Aorta (tissue), 5 donors: Measurements from ENCODE around the gene HRK. TPM values are rescaled to one million over a fixed set of nuclear protein-coding genes. Genes with fewer than 3 reads are reported as not detected.

ENCODE experiments used
- ATAC-seq: fragments of 200-7000 bp; cut with Tn5 transposase; one replicate; pipeline ENCODE4 v1.9.1; 2022; ENCODE audit warnings: moderate library complexity; ENCODE audit not compliant: low FRiP score
- DNase-seq, 2 donors: peaks; one replicate each; pipeline ENCODE4 v3.0.0-alpha.2; 2020
- H3K27ac ChIP-seq, 2 donors: one replicate each; pipeline ENCODE4 v1.5.1; 2013; ENCODE audit warnings: low read length in 2 of 2, mild to moderate bottlenecking in 2 of 2, moderate library complexity in 2 of 2, control low read depth in 1 of 2, inconsistent platforms in 1 of 2, low read depth in 1 of 2
- H3K27me3 ChIP-seq, 2 donors: one replicate each; pipeline ENCODE4 v1.6.1; 2013; ENCODE audit warnings: control low read depth in 1 of 2, low read length in 1 of 2, mild to moderate bottlenecking in 1 of 2, moderate library complexity in 1 of 2; ENCODE audit not compliant: insufficient read depth in 2 of 2, control insufficient read depth in 1 of 2
- H3K36me3 ChIP-seq, 2 donors: one replicate each; pipeline ENCODE4 v1.6.1; 2013; ENCODE audit warnings: control low read depth in 1 of 2, low read length in 1 of 2, mild to moderate bottlenecking in 1 of 2; ENCODE audit not compliant: insufficient read depth in 2 of 2, control insufficient read depth in 1 of 2
- H3K4me1 ChIP-seq, 2 donors: one replicate each; pipeline ENCODE4 v1.6.1; 2013; ENCODE audit warnings: low read length in 2 of 2, control low read depth in 1 of 2, mild to moderate bottlenecking in 1 of 2, moderate library complexity in 1 of 2; ENCODE audit not compliant: insufficient read depth in 2 of 2, control insufficient read depth in 1 of 2
- H3K4me3 ChIP-seq, 2 donors: one replicate each; pipeline ENCODE4 v1.5.1; 2013; ENCODE audit warnings: low read length in 2 of 2, control low read depth in 1 of 2, mild to moderate bottlenecking in 1 of 2
- H3K9me3 ChIP-seq: one replicate; pipeline ENCODE4 v1.6.1; 2013; ENCODE audit warnings: mild to moderate bottlenecking, low read length; ENCODE audit not compliant: control insufficient read depth
- WGBS, 2 donors: extraction: QIAGEN DNeasy Blood & Tissue Kit; methylation state at CpG; one replicate each; pipeline ENCODE4 v1.1.7; 2013; 5-methylcytosine and 5-hydroxymethylcytosine counted together
- intact Hi-C, 2 donors: fragments of 100-400 bp; cut with DNase I; formaldehyde crosslinking; loops; one replicate each; pipeline versions ENCODE4 v1.14.2 to v1.15.0; 2022
- polyA plus RNA-seq, 2 donors: library from polyadenylated mRNA; stranded (reverse); fragments of 200-250 nt; gene quantifications; one replicate each; pipeline ENCODE4 v1.2.3, GENCODE V29; 2013
- total RNA-seq, 2 donors: library from RNA; stranded (reverse); fragmentation: NEBNext Ultra II Directional; extraction: Animal tissue kit (Norgen Biotek cat#: 25700); gene quantifications; one replicate each; pipeline ENCODE4 v1.2.1, GENCODE V29; 2021
- donor health status: healthy with polysubstance abuse.
- donor health status: Bipolar disorder and iron deficiency.
- donor health status: DM: no; HTN: no; CAD: no.
- donor health status: DM: no; HTN: no; CAD: no.
- donor health status: DM: yes; HTN: yes; CAD: no.

The HRK gene
- total and polyA plus RNA-seq, 4 donors = 0.06 to 0.25 (median 0.06) TPM; not detected in 1

DNA sequence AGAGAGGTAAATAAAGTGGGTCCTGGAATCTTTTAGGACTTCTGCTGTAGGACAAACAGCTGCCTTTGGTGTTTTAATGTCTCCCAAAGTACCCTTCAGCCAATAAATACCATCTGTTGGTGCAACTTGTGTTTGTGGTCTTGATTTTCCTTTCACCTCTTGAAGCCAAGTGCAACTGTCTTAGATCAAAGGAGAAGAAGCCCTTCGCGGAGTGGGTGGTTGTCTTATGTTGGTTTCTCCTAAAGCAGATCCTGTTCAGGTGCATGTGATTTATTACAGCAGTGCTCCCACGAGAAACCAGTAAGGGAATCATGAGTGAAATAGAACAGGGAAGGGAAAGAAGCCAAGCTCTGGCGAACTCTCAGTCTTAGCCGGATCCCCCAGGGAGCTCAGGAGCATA, 27.7 kb downstream of the HRK start:
- H3K27ac ChIP-seq = no peak overlapping the region
- no peak for ATAC-seq
- no peaks in the 10 kb centered on the region for H3K36me3 ChIP-seq
- no peaks in the 10 kb centered on the region for H3K27me3 ChIP-seq
- H3K4me1 ChIP-seq = no peaks in the 10 kb centered on the region
- intact Hi-C loops = no loop called here
- H3K9me3 ChIP-seq = no peaks in the 10 kb centered on the region
- no peak overlapping the region for H3K4me3 ChIP-seq
- no peak for DNase-seq
- 73 to 77% methylated on average over 5 of the region's 5 CpGs for WGBS, 2 donors

DNA sequence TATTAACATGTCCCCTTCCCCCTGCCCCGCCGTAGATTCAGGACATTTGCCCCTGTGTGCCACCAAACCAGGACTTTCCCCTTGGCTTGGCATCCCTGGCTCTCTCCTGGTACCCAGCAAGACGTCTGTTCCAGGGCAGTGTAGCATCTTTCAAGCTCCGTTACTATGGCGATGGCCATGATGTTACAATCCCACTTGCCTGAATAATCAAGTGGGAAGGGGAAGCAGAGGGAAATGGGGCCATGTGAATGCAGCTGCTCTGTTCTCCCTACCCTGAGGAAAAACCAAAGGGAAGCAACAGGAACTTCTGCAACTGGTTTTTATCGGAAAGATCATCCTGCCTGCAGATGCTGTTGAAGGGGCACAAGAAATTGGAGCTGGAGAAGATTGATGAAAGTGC, 28.9 kb downstream of the HRK start:
- 81 to 85% methylated on average over 6 of the region's 6 CpGs for WGBS, 2 donors
- Histone ChIP-seq H3K4me1 (no peaks in the 10 kb centered on the region), H3K27ac (no peak overlapping the region), H3K4me3 (no peak overlapping the region), H3K9me3 (no peaks in the 10 kb centered on the region), H3K36me3 (no peaks in the 10 kb centered on the region), H3K27me3 (no peaks in the 10 kb centered on the region)
- intact Hi-C loops = no loop called here
- ATAC-seq (no peak), DNase-seq (no peak)

DNA sequence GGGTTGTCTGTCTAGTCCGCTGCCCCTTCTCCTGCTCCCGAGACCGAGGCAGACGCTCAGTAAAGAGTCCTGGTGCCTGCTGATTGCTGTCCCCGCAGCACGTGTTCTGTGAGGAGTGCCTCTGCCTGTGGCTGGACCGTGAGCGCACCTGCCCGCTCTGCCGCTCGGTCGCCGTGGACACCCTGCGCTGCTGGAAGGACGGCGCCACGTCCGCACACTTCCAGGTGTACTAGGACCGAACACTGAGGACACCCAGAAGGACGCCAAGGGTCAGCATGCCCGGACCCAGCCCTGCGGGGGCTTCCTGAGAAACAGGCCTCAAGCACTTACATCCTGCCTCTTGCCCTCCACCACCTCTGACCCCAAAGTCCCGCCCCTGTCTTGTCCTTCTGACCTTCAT, 32.0 kb downstream of the HRK start:
- no peak for ATAC-seq
- DNase-seq = no peak
- no peaks in the 10 kb centered on the region for H3K36me3 ChIP-seq
- H3K27me3 ChIP-seq = no peaks in the 10 kb centered on the region
- H3K4me3 ChIP-seq = no peak overlapping the region
- no peak overlapping the region for H3K27ac ChIP-seq
- H3K9me3 ChIP-seq = no peaks in the 10 kb centered on the region
- H3K4me1 ChIP-seq = no peaks in the 10 kb centered on the region
- intact Hi-C loops = no loop called here
- WGBS, 2 donors = 94% methylated on average over 23 of the region's 23 CpGs

DNA sequence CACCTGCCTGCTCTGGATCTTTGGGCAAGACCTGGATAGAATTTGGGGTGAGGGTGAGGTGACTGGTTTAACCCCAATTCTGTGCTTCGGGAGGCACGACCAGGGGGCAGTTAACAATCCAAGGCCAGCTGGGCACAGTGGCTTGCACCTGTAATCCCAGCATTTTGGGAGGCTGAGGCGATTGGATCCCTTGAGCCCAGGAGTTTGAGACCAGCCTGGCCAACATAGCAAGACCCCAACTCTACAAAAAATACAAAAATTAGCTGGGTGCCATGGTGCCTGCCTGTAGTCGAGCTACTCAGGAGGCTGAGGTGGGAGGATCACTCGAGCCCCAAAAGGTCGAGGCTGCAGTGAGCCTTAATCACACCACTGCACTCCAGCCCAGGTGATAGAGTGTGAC, 38.2 kb downstream of the HRK start:
- intact Hi-C loops = no loop called here
- WGBS, 2 donors = 94 to 95% methylated on average over 6 of the region's 6 CpGs
- Histone ChIP-seq H3K27ac (no peak overlapping the region), H3K9me3 (no peaks in the 10 kb centered on the region), H3K27me3 (no peaks in the 10 kb centered on the region), H3K4me3 (no peak overlapping the region), H3K4me1 (no peaks in the 10 kb centered on the region), H3K36me3 (no peaks in the 10 kb centered on the region)
- ATAC-seq (no peak), DNase-seq (no peak)

DNA sequence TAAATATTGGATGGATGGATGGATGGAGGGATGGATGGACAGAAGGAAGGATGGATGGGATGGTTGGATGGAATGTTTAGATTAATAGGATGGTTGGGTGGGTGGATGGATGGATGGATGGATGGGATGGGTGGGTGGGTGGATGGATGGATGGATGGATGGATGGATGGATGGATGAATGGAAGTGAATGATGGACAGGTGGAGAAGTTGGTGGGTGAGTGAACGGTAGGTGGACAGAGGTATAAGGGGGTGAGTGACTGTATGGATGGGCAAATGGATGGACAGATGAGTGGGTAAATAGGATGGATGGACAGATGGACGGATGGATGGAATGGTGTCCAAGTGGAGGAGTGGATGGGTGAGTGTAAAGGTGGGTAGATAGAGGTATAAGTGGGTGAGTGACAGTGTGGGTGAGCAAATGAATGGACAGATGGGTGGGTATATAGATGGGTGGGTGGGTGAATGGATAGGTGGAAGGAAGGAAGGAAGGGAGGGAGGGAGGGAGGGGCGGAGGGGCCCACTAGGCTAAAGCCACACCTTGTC, 41.9 kb downstream of the HRK start:
- Histone ChIP-seq H3K27me3 (no peaks in the 10 kb centered on the region), H3K9me3 (no peaks in the 10 kb centered on the region), H3K27ac (no peak overlapping the region), H3K4me1 (no peaks in the 10 kb centered on the region), H3K4me3 (no peak overlapping the region), H3K36me3 (no peaks in the 10 kb centered on the region)
- DNase-seq = no peak
- intact Hi-C loops = no loop called here
- WGBS, 2 donors = 82 to 93% methylated on average over 3 of the region's 3 CpGs
- ATAC-seq = no peak

DNA sequence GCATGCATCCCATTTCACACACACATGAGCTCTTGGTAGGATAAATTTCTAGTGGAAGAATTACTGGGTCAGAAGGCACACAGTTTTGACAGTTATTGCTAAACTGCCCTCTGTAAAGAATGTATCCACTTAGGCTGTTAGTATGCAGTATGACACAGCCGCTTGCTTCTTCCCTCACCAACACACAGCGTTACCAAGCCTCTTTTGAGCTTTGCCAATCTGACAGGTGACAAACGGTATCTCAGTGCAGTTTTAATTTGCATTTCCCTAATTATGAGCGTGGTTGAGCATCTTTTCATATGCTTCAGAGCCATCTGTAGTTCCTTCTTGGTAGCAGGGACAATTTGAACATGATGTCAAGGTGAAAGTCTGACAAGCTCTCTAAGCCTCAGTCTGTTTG, 42.9 kb downstream of the HRK start:
- Histone ChIP-seq H3K4me1 (no peaks in the 10 kb centered on the region), H3K36me3 (no peaks in the 10 kb centered on the region), H3K4me3 (no peak overlapping the region), H3K9me3 (no peaks in the 10 kb centered on the region), H3K27ac (no peak overlapping the region), H3K27me3 (no peaks in the 10 kb centered on the region)
- intact Hi-C loops = no loop called here
- ATAC-seq (no peak), DNase-seq (no peak)
- WGBS, 2 donors = 86 to 90% methylated on average over 4 of the region's 4 CpGs

DNA sequence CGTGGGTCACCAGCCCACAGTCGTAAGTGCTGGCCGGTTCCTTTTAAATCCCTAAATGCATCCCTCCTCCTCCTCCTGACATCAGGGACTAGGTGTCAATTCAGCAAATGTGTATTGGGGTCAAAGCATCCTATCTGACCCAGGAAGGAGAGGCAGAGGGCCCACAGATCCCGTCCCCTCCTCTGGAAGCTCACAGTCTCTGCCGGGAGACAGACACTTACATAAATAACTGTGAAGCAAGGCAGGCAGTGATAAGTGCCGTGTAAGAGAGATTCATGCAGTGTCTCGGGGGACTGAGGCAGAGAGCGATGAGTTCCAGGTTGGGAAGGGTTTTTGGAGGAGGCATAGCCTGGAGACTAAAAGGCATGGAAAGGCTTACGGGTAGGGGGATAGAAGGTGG, 44.1 kb downstream of the HRK start:
- intact Hi-C loops = no loop called here
- ATAC-seq (no peak), DNase-seq (no peak)
- 60 to 67% methylated on average over 9 of the region's 9 CpGs for WGBS, 2 donors
- Histone ChIP-seq H3K27me3 (no peaks in the 10 kb centered on the region), H3K4me1 (no peaks in the 10 kb centered on the region), H3K36me3 (no peaks in the 10 kb centered on the region), H3K4me3 (no peak overlapping the region), H3K9me3 (no peaks in the 10 kb centered on the region), H3K27ac (no peak overlapping the region)

DNA sequence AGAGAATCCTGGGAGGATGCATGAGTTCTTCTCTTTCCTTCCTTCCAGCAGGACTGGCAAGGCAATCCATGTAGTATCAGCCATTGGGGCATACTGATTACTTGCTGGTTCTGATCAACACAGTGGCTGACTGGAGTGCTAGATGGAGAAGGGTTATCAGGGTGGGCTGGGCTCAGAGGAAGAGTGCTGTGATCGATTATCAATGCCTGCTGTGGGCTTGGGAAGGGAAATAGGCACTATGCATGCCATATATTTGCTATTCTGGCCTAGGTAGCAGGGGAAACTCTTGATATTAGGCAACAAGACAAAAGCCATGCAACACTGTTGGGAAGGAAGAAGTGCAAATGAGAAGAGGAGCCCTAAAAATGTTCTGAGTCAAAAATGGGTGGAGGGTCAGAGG, 45.8 kb downstream of the HRK start:
- no peak overlapping the region for H3K27ac ChIP-seq
- WGBS, 2 donors = 84% methylated on average over 1 of the region's 1 CpG
- no peaks in the 10 kb centered on the region for H3K4me1 ChIP-seq
- no peaks in the 10 kb centered on the region for H3K36me3 ChIP-seq
- DNase-seq = no peak
- no peak overlapping the region for H3K4me3 ChIP-seq
- no peaks in the 10 kb centered on the region for H3K9me3 ChIP-seq
- no peak for ATAC-seq
- H3K27me3 ChIP-seq = no peaks in the 10 kb centered on the region
- intact Hi-C loops = no loop called here

DNA sequence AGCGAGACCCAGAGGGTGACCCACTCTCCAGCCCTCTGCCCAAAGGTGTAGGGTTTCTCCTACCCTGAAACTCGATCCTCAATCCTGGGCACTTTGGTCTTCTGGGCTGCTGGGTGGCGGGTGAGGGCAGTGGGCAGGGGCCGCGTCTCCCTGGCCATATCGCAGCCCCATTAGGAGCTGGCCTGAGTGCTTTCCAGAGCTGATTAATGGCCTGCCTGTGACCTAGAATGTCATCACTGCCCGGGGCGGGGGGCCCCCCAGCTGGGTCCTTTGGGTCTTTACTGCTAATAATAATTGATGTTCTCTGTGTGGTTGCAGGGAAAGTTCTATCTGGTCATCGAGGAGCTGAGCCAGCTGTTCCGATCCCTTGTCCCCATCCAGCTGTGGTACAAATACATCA, 47.8 kb downstream of the HRK start:
- intact Hi-C loops = no loop called here
- no peak overlapping the region for H3K4me3 ChIP-seq
- WGBS, 2 donors = 79 to 83% methylated on average over 10 of the region's 10 CpGs
- no peak for DNase-seq
- H3K36me3 ChIP-seq = no peaks in the 10 kb centered on the region
- no peak for ATAC-seq
- no peaks in the 10 kb centered on the region for H3K9me3 ChIP-seq
- H3K27me3 ChIP-seq = no peaks in the 10 kb centered on the region
- H3K4me1 ChIP-seq = no peaks in the 10 kb centered on the region
- H3K27ac ChIP-seq = no peak overlapping the region
